ENCODE data around the gene LRRC3. TPM values are rescaled to one million over a fixed set of nuclear protein-coding genes. Genes with fewer than 3 reads are reported as not detected.

The LRRC3 gene
- total and polyA plus RNA-seq, 5 donors from 2014 or later, result 0.15 to 1.6 (median 0.39) TPM

- H3K27ac ChIP-seq (ENCODE audit: insufficient read depth, low read length, poor library complexity, severe bottlenecking), result no peak overlapping the region
- H3K4me3 Mint-ChIP-seq, result no peak overlapping the region
- H3K9me3 ChIP-seq (ENCODE audit: control insufficient read depth in 2 of 2, low read length in 2 of 2), result no peaks in the 10 kb centered on the region
- no peak for DNase-seq
- H3K27me3 ChIP-seq (ENCODE audit: control insufficient read depth, insufficient read depth, low read length), result no peaks in the 10 kb centered on the region
- H3K4me1 Mint-ChIP-seq, result peaks cover 5 to 27% (median 6%) of the 10 kb centered on the region in 4 donors
- no peaks in the 10 kb centered on the region for H3K36me3 Mint-ChIP-seq
- H3K9me3 Mint-ChIP-seq, result peaks cover 0 to 2% (median 0%) of the 10 kb centered on the region in 7 donors
- H3K4me3 ChIP-seq (ENCODE audit: low read depth, low read length), result no peak overlapping the region
- ATAC-seq (ENCODE audit: low read depth in 2 of 2), result no peak
- no peak overlapping the region for H3K27ac Mint-ChIP-seq
- H3K4me1 ChIP-seq (ENCODE audit: control insufficient read depth, insufficient read depth, low read length, poor library complexity, severe bottlenecking), result no peaks in the 10 kb centered on the region
- no peaks in the 10 kb centered on the region for H3K36me3 ChIP-seq (ENCODE audit: control insufficient read depth, insufficient read depth, low read length)
- H3K27me3 Mint-ChIP-seq, result peaks cover 9% of the 10 kb centered on the region
Observed at GRCh38 chr21:44482581-44483287, 27.4 kb downstream of the LRRC3 start.

GRCh38 chr21:44483288-44484237 lies 28.3 kb downstream of the LRRC3 start:
- Histone ChIP-seq H3K27ac (ENCODE audit: insufficient read depth, low read length, poor library complexity, severe bottlenecking) (no peak overlapping the region), H3K27me3 (ENCODE audit: control insufficient read depth, insufficient read depth, low read length) (no peaks in the 10 kb centered on the region), H3K4me1 (ENCODE audit: control insufficient read depth, insufficient read depth, low read length, poor library complexity, severe bottlenecking) (no peaks in the 10 kb centered on the region), H3K4me3 (ENCODE audit: low read depth, low read length) (no peak overlapping the region), H3K9me3 (ENCODE audit: control insufficient read depth in 2 of 2, low read length in 2 of 2) (no peaks in the 10 kb centered on the region), H3K36me3 (ENCODE audit: control insufficient read depth, insufficient read depth, low read length) (no peaks in the 10 kb centered on the region)
- Mint-ChIP-seq H3K27me3 (peaks cover 9% of the 10 kb centered on the region), H3K27ac (no peak overlapping the region), H3K4me3 (no peak overlapping the region), H3K36me3 (no peaks in the 10 kb centered on the region), H3K9me3 (peaks cover 0 to 2% (median 0%) of the 10 kb centered on the region in 7 donors), H3K4me1 (peaks cover 5 to 27% (median 6%) of the 10 kb centered on the region in 4 donors)
- DNase-seq, result no peak
- no peak for ATAC-seq (ENCODE audit: low read depth in 2 of 2)

GRCh38 chr21:44484498-44485253 lies 29.4 kb downstream of the LRRC3 start:
- H3K4me1 ChIP-seq (ENCODE audit: control insufficient read depth, insufficient read depth, low read length, poor library complexity, severe bottlenecking), result no peaks in the 10 kb centered on the region
- Mint-ChIP-seq H3K27ac (peak overlapping the region in 1 of 3 donors; percentile 51), H3K36me3 (no peaks in the 10 kb centered on the region), H3K4me1 (peaks cover 0 to 19% (median 2%) of the 10 kb centered on the region in 4 donors), H3K27me3 (peaks cover 9% of the 10 kb centered on the region), H3K4me3 (peak overlapping the region in 2 of 4 donors; percentile 83 to 87), H3K9me3 (peaks cover 0 to 2% (median 0%) of the 10 kb centered on the region in 7 donors)
- H3K27ac ChIP-seq (ENCODE audit: insufficient read depth, low read length, poor library complexity, severe bottlenecking), result no peak overlapping the region
- no peaks in the 10 kb centered on the region for H3K27me3 ChIP-seq (ENCODE audit: control insufficient read depth, insufficient read depth, low read length)
- no peaks in the 10 kb centered on the region for H3K9me3 ChIP-seq (ENCODE audit: control insufficient read depth in 2 of 2, low read length in 2 of 2)
- no peaks in the 10 kb centered on the region for H3K36me3 ChIP-seq (ENCODE audit: control insufficient read depth, insufficient read depth, low read length)
- DNase-seq (no peak), ATAC-seq (ENCODE audit: low read depth in 2 of 2) (no peak)
- H3K4me3 ChIP-seq (ENCODE audit: low read depth, low read length), result no peak overlapping the region

- Mint-ChIP-seq H3K9me3 (peaks cover 0 to 2% (median 0%) of the 10 kb centered on the region in 7 donors), H3K36me3 (no peaks in the 10 kb centered on the region), H3K4me1 (peaks cover 0 to 16% (median 0%) of the 10 kb centered on the region in 4 donors), H3K27me3 (peaks cover 9% of the 10 kb centered on the region), H3K27ac (peak overlapping the region in 1 of 3 donors; percentile 51), H3K4me3 (peak overlapping the region; percentile 56 to 87 (median 80))
- H3K27ac ChIP-seq (ENCODE audit: insufficient read depth, low read length, poor library complexity, severe bottlenecking), result no peak overlapping the region
- H3K4me3 ChIP-seq (ENCODE audit: low read depth, low read length), result no peak overlapping the region
- peak; percentile 37 to 74 for ATAC-seq (ENCODE audit: low read depth in 2 of 2)
- H3K27me3 ChIP-seq (ENCODE audit: control insufficient read depth, insufficient read depth, low read length), result no peaks in the 10 kb centered on the region
- H3K4me1 ChIP-seq (ENCODE audit: control insufficient read depth, insufficient read depth, low read length, poor library complexity, severe bottlenecking), result no peaks in the 10 kb centered on the region
- H3K9me3 ChIP-seq (ENCODE audit: control insufficient read depth in 2 of 2, low read length in 2 of 2), result no peaks in the 10 kb centered on the region
- H3K36me3 ChIP-seq (ENCODE audit: control insufficient read depth, insufficient read depth, low read length), result no peaks in the 10 kb centered on the region
- DNase-seq, result peak; percentile 9 to 69 (median 15)
Observed at GRCh38 chr21:44485254-44485793, 30.0 kb downstream of the LRRC3 start.

GRCh38 chr21:44485796-44486195 lies 30.5 kb downstream of the LRRC3 start:
- DNase-seq (peak in 1 of 3 donors; percentile 10), ATAC-seq (ENCODE audit: low read depth in 2 of 2) (no peak)
- Histone ChIP-seq H3K36me3 (ENCODE audit: control insufficient read depth, insufficient read depth, low read length) (no peaks in the 10 kb centered on the region), H3K9me3 (ENCODE audit: control insufficient read depth in 2 of 2, low read length in 2 of 2) (no peaks in the 10 kb centered on the region), H3K4me1 (ENCODE audit: control insufficient read depth, insufficient read depth, low read length, poor library complexity, severe bottlenecking) (no peaks in the 10 kb centered on the region), H3K4me3 (ENCODE audit: low read depth, low read length) (no peak overlapping the region), H3K27me3 (ENCODE audit: control insufficient read depth, insufficient read depth, low read length) (no peaks in the 10 kb centered on the region), H3K27ac (ENCODE audit: insufficient read depth, low read length, poor library complexity, severe bottlenecking) (no peak overlapping the region)
- peaks cover 0 to 16% (median 0%) of the 10 kb centered on the region in 4 donors for H3K4me1 Mint-ChIP-seq
- peaks cover 0 to 2% (median 0%) of the 10 kb centered on the region in 7 donors for H3K9me3 Mint-ChIP-seq
- H3K36me3 Mint-ChIP-seq, result no peaks in the 10 kb centered on the region
- H3K27me3 Mint-ChIP-seq, result peaks cover 9% of the 10 kb centered on the region
- H3K4me3 Mint-ChIP-seq, result peak overlapping the region in 3 of 4 donors; percentile 11 to 87 (median 83)
- no peak overlapping the region for H3K27ac Mint-ChIP-seq

- H3K27ac Mint-ChIP-seq, result peak overlapping the region in 1 of 3 donors; percentile 51
- Histone ChIP-seq H3K4me1 (ENCODE audit: control insufficient read depth, insufficient read depth, low read length, poor library complexity, severe bottlenecking) (no peaks in the 10 kb centered on the region), H3K36me3 (ENCODE audit: control insufficient read depth, insufficient read depth, low read length) (no peaks in the 10 kb centered on the region), H3K4me3 (ENCODE audit: low read depth, low read length) (no peak overlapping the region), H3K27ac (ENCODE audit: insufficient read depth, low read length, poor library complexity, severe bottlenecking) (no peak overlapping the region), H3K9me3 (ENCODE audit: control insufficient read depth in 2 of 2, low read length in 2 of 2) (no peaks in the 10 kb centered on the region), H3K27me3 (ENCODE audit: control insufficient read depth, insufficient read depth, low read length) (no peaks in the 10 kb centered on the region)
- H3K4me1 Mint-ChIP-seq, result peaks cover 0 to 16% (median 0%) of the 10 kb centered on the region in 4 donors
- H3K9me3 Mint-ChIP-seq, result peaks cover 0 to 2% (median 0%) of the 10 kb centered on the region in 7 donors
- DNase-seq (no peak), ATAC-seq (ENCODE audit: low read depth in 2 of 2) (no peak)
- H3K36me3 Mint-ChIP-seq, result no peaks in the 10 kb centered on the region
- peaks cover 9% of the 10 kb centered on the region for H3K27me3 Mint-ChIP-seq
- peak overlapping the region in 1 of 4 donors; percentile 11 for H3K4me3 Mint-ChIP-seq
Observed at GRCh38 chr21:44486302-44486701, 31.0 kb downstream of the LRRC3 start.

GRCh38 chr21:44487831-44488230 lies 32.5 kb downstream of the LRRC3 start:
- Mint-ChIP-seq H3K4me3 (no peak overlapping the region), H3K27ac (no peak overlapping the region)

More at GRCh38 chr21:44487831-44488230, 32.5 kb downstream of the LRRC3 start:
- ATAC-seq (ENCODE audit: low read depth in 2 of 2), result no peak
- no peaks in the 10 kb centered on the region for H3K27me3 ChIP-seq (ENCODE audit: control insufficient read depth, insufficient read depth, low read length)
- no peak overlapping the region for H3K27ac ChIP-seq (ENCODE audit: insufficient read depth, low read length, poor library complexity, severe bottlenecking)
- no peak overlapping the region for H3K4me3 ChIP-seq (ENCODE audit: low read depth, low read length)
- H3K9me3 Mint-ChIP-seq, result peaks cover 0 to 8% (median 3%) of the 10 kb centered on the region in 7 donors
- no peaks in the 10 kb centered on the region for H3K36me3 ChIP-seq (ENCODE audit: control insufficient read depth, insufficient read depth, low read length)
- peak in 2 of 3 donors; percentile 27 to 66 for DNase-seq
- peaks cover 18% of the 10 kb centered on the region for H3K27me3 Mint-ChIP-seq
- no peaks in the 10 kb centered on the region for H3K4me1 ChIP-seq (ENCODE audit: control insufficient read depth, insufficient read depth, low read length, poor library complexity, severe bottlenecking)
- H3K36me3 Mint-ChIP-seq, result no peaks in the 10 kb centered on the region
- H3K4me1 Mint-ChIP-seq, result peaks cover 0 to 16% (median 0%) of the 10 kb centered on the region in 4 donors
- peaks cover 1 to 2% of the 10 kb centered on the region in 2 experiments for H3K9me3 ChIP-seq (ENCODE audit: control insufficient read depth in 2 of 2, low read length in 2 of 2)
